22Rv1 (cell line): ENCODE results near the gene STRN3.

Source experiments
- H3K27ac ChIP-seq: fragments of 450-650 bp; 2 replicates; pipeline ENCODE4 v1.5.1; 2017
- CTCF ChIP-seq: fragments of 450-650 bp; IDR thresholded peaks from 2 replicates; pipeline ENCODE4 v1.5.1; 2017; ENCODE audit warnings: mild to moderate bottlenecking
- ZFX ChIP-seq: fragments of 450-650 bp; IDR thresholded peaks from 2 replicates; pipeline ENCODE4 v1.6.1; 2017; ENCODE audit warnings: antibody characterized with exemption, borderline replicate concordance

STRN3 gene

GRCh38 chr14:31036552-31036951 is 10.4 kb upstream of the STRN3 start:
- TF ChIP-seq ZFX (no peak), CTCF (no peak)
- no peak overlapping the region for H3K27ac ChIP-seq

- no peak overlapping the region for H3K27ac ChIP-seq
- TF ChIP-seq CTCF, result no peak
- TF ChIP-seq ZFX, result no peak
Measured at GRCh38 chr14:31030469-31030868, 4.3 kb upstream of the STRN3 start.

GRCh38 chr14:31029016-31029970 is 3.1 kb upstream of the STRN3 start:
- H3K27ac ChIP-seq, result no peak overlapping the region
- TF ChIP-seq ZFX (no peak), CTCF (no peak)

- H3K27ac ChIP-seq, result peak overlapping the region; percentile 98
- TF ChIP-seq CTCF (no peak), ZFX (no peak)
Measured at GRCh38 chr14:31027847-31028246, 1.7 kb upstream of the STRN3 start.

GRCh38 chr14:31026450-31027235 is 464 bp upstream of the STRN3 start:
- TF ChIP-seq ZFX (no peak), CTCF (no peak)
- H3K27ac ChIP-seq, result peak overlapping the region; percentile 98

GRCh38 chr14:31025367-31026076 is 657 bp downstream of the STRN3 start, which contains the start of gene AP4S1:
TSS of gene AP4S1 (plus strand) at chr14:31025649. CDS start at chr14:31066197, 40,548 bp downstream.
- H3K27ac ChIP-seq, result peak within 1 kb of the TSS; percentile 98
- TF ChIP-seq ZFX, result no peak
- TF ChIP-seq CTCF, result no peak
